Ascending aorta (tissue), 2 donors: ENCODE results near the gene OR13C4. TPM values are rescaled to one million over a fixed set of nuclear protein-coding genes. Genes with fewer than 3 reads are reported as not detected.

Experiments
- DNase-seq, 2 donors: peaks; one replicate each; pipeline ENCODE4 v3.0.0-alpha.2; 2019; ENCODE audit warnings: low spot score in 2 of 2
- H3K27ac ChIP-seq, 2 donors: fragments of 200-600 bp; sonication (generic); one replicate each; pipeline ENCODE4 v1.5.1; 2016 to 2017; ENCODE audit warnings: mild to moderate bottlenecking in 1 of 2
- H3K27me3 ChIP-seq: fragments of 200-600 bp; sonication (generic); one replicate; pipeline ENCODE4 v1.5.1; 2017
- H3K36me3 ChIP-seq, 2 donors: fragments of 200-600 bp; sonication (generic); one replicate each; pipeline ENCODE4 v1.5.1; 2016
- H3K4me1 ChIP-seq, 2 donors: fragments of 200-600 bp; sonication (generic); one replicate each; pipeline ENCODE4 v1.5.1; 2016 to 2017; ENCODE audit warnings: mild to moderate bottlenecking in 1 of 2
- H3K4me3 ChIP-seq, 2 donors: fragments of 200-600 bp; sonication (generic); one replicate each; pipeline ENCODE4 v1.5.1; 2016 to 2017; ENCODE audit warnings: mild to moderate bottlenecking in 1 of 2
- H3K9me3 ChIP-seq, 2 donors: fragments of 200-600 bp; sonication (generic); one replicate each; pipeline ENCODE4 v1.5.1; 2016
- CTCF ChIP-seq, 3 experiments: fragments of 200-600 bp in 2 of 3; fragments of 450-650 bp in 1 of 3; sonication (generic) in 2 of 3; IDR thresholded peaks; one replicate each; pipeline ENCODE4 v1.5.1; 2016 to 2019; ENCODE audit warnings: antibody characterized with exemption in 3 of 3, mild to moderate bottlenecking in 1 of 3, moderate library complexity in 1 of 3
- intact Hi-C: fragments of 100-400 bp; cut with DNase I; formaldehyde crosslinking; loops from one replicate; pipeline ENCODE4 v1.15.1; 2023
- total RNA-seq: library from RNA; depleted of rRNA; stranded (reverse); fragments of >200 nt; gene quantifications from one replicate; pipeline ENCODE4 v1.1.0, GENCODE V29; 2016

The OR13C4 gene
- total RNA-seq, 1 donor from 2014 or later: not detected

GRCh38 chr9:104494808-104495207, 32.2 kb downstream of the OR13C4 start:
- Histone ChIP-seq H3K27ac (no peak overlapping the region), H3K4me3 (no peak overlapping the region), H3K27me3 (no peaks in the 10 kb centered on the region), H3K4me1 (no peaks in the 10 kb centered on the region), H3K9me3 (no peaks in the 10 kb centered on the region), H3K36me3 (no peaks in the 10 kb centered on the region)
- DNase-seq: no peak
- intact Hi-C loops: no loop called here
- peak in 2 of 3 experiments; percentile 3 to 17 for TF ChIP-seq CTCF (IDR thresholded peaks at IDR 0.05)

GRCh38 chr9:104485014-104485413, 42.0 kb downstream of the OR13C4 start:
- H3K27ac ChIP-seq: no peak overlapping the region
- H3K27me3 ChIP-seq: no peaks in the 10 kb centered on the region
- no peak overlapping the region for H3K4me3 ChIP-seq
- H3K9me3 ChIP-seq: no peaks in the 10 kb centered on the region
- no peaks in the 10 kb centered on the region for H3K4me1 ChIP-seq
- H3K36me3 ChIP-seq: no peaks in the 10 kb centered on the region
- no peak for DNase-seq
- intact Hi-C loops: no loop called here
- no peak for TF ChIP-seq CTCF (IDR thresholded peaks at IDR 0.05)

GRCh38 chr9:104482921-104483570, 44.0 kb downstream of the OR13C4 start:
- Histone ChIP-seq H3K27ac (no peak overlapping the region), H3K9me3 (no peaks in the 10 kb centered on the region), H3K36me3 (no peaks in the 10 kb centered on the region), H3K4me1 (no peaks in the 10 kb centered on the region), H3K4me3 (no peak overlapping the region), H3K27me3 (no peaks in the 10 kb centered on the region)
- intact Hi-C loops: no loop called here
- no peak for DNase-seq
- TF ChIP-seq CTCF (IDR thresholded peaks at IDR 0.05): no peak

Other genes starting within 250 kb of the OR13C4 start
- gene OR13F1, start 22.9 kb downstream of the OR13C4 start, total RNA-seq: not detected
- gene OR13C3, start 9.6 kb upstream of the OR13C4 start, total RNA-seq: not detected
- not detected for gene OR13C8, start 42.0 kb upstream of the OR13C4 start, total RNA-seq
- not detected for gene OR13C5, start 72.2 kb upstream of the OR13C4 start, total RNA-seq
- not detected for gene OR13C2, start 78.4 kb upstream of the OR13C4 start, total RNA-seq
- gene OR13C9, start 91.0 kb upstream of the OR13C4 start, total RNA-seq: not detected
- gene OR13D1, start 167.3 kb upstream of the OR13C4 start, total RNA-seq: not detected
- 9.7 TPM for gene NIPSNAP3A, start 220.5 kb upstream of the OR13C4 start, total RNA-seq
- gene NIPSNAP3B, start 236.9 kb upstream of the OR13C4 start, total RNA-seq: 14.6 TPM